Stimulated activated CD8-positive, alpha-beta memory T cell treated with anti-CD3 and anti-CD28 coated beads, Interleukin-15, amount 100 ng/mL, for 4 hours (primary cell): ENCODE results near the gene GAP43.
"Not testable (repeated sequence)": the region's sequence is repeated elsewhere in the genome, so short reads cannot be mapped to it uniquely, and the experiment has no call there.

Experiments
- DNase-seq, 2 donors: peaks; one replicate each; pipeline ENCODE4 v3.0.0-alpha.2; 2020; ENCODE audit warnings: low read depth in 2 of 2

The GAP43 gene

DNA sequence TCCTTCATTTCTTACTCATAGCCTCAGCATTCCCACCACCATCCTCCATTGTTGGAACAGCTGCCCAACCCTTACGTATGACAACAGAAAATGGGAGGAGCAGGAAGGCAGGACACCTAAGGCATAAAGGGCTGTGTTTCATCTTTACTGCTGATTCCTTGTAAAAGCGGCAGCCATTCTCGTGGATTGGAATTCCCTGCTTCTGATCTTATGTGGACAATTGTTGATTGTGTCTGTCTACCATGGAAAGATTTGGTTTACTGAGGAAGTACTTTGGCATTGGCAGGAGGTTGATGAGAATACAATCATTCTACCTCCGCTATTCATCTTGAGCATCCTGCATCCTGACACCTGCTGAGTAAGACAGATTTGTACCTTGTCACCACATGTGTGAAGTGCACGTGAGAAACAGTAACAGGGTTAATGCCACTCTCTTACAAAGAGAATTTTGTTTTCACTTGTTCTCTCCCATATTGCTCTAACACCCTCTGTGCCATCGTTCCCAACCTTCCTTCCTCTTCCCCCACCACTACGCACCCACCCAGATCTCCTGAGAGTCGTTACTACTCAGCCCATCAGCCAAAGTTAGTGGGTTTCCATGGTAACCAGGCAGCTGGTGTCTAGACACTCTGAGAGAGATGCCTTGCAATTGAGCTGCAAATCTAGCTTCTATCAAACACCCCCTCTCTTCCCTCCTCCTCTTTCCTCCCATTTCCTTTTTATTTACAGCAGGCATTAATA, 75.7 kb downstream of the GAP43 start:
- no peak for DNase-seq

DNA sequence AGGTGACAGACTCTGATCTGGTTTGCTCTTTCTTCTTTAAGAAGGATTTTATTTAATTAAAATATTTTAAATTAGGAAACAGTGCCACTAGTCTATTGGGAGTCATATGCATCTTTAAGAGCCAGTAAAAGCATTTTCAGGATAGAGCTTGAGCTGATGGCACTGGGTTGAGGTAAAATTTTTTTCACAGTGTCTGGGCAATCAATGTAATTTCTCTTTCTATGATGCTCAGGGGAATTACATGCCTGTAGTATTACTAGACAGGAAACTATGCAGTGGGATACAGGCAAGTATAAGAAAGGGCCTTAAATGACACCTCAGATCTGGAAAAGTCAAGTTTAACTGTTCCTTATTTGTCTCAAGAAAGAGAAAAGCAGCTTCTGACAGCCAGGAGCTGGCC, 76.4 kb downstream of the GAP43 start:
- DNase-seq: no peak

DNA sequence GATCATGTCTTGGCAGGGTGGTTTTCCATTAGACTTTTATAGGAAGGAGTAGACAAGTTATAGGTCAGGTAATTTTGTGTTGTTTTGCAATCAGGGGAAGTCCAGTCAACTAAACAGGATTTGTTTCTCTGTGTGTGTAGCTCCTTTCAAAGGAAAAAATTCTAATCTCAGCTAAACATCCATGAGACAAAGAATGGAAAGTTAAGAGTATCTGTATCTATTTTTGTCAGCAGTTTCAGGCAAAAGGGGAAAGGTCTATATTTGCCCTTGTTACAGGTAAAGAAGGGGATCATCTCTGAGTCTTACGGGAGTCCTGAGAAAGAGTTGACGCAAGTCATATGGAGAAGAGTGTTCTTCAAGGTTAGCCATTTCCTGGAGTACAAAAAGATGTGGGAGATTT, 79.3 kb downstream of the GAP43 start:
- DNase-seq: no peak

DNA sequence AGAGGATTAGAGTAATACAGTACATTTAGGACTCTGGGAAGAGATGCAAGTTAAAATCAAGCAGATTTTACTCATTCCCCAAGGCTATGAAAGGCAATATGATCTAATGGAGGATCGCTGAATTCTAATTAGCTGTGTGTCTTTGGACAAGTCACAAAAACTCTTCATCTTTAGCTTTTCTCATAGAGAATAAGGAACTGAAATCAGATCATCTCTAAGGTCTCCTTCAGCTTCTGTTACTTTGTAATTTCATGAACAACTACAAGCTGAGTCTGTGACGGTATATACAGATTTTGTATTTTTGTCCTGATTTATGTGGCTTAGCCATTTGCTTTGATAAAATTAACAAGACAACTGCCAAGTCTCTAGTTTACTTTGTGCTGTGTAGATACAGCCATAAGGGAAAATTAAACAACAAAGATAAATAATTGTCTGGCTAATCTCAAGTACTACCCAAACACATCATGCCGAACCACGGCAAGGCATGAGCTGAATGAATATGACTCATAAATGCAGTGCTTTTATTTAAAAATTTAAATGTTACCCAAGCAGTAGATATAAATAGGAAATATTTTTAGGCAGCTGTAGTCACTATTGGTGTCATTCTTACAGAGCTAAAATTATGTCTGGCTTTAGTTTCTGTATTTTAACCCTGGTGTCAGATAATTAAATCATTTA, 81.5 kb downstream of the GAP43 start:
- no peak for DNase-seq

DNA sequence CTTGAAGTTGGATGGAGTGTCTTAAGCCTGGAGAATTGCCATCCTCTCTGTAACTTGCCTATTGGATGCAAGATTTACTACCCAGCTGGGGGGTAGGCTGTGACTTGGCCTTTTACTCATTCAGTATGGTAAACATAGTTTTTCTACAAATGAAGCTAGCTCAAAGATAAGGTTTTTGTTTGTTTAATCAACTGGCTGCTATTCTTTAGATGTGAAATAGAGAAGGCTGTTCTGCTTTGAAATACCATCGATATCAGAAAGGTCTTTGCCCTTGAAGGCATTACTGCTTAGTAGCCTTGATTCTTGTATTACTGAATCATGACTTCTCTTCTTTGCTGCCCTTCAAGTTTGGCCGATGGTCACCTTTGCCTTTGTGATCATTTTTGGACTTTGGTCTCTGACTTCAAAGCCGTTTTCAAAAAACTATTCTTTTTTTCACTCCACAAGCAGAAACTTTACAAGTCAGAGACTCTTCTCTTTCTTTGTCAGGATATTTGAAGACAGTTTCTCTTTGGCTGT, 83.1 kb downstream of the GAP43 start:
- DNase-seq: no peak

DNA sequence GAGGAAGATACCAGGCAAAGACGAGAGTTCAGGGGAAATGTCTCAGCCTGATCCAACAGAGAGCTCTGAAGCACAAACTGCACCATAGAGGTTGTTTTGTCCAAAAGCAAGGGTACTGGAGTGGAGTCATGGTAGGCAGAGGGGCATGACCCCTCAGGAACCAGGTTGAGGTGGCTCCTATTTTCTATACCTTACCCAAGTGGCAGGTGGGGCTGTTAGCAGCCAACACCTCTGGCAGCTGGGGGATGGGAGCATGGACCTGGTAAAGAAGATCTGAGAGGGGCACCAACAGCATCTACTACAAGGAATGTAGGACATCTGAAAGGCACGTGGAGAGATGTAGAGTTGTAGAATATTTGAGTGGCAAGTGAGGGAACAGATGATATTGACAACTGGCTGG, 85.2 kb downstream of the GAP43 start:
- DNase-seq: no peak

DNA sequence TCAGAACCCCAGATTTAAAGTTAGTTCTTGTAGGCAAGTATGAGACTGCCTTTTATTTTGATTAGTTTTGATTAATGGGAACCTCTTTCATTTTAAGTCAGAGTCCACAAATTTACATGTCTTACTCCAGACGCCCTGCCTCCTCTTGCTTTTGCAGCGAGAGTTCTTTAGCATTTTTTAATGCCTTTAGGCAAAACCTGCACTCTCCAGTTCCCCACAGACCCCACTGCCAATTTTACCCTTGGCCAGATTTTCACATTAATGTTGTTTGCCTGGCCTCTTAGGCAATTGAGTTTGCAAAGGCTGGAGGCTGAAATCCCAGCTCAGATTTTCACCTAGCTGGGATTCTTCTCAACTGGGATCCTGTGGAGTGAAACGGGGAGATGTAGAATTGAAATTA, 85.8 kb downstream of the GAP43 start:
- DNase-seq: no peak

DNA sequence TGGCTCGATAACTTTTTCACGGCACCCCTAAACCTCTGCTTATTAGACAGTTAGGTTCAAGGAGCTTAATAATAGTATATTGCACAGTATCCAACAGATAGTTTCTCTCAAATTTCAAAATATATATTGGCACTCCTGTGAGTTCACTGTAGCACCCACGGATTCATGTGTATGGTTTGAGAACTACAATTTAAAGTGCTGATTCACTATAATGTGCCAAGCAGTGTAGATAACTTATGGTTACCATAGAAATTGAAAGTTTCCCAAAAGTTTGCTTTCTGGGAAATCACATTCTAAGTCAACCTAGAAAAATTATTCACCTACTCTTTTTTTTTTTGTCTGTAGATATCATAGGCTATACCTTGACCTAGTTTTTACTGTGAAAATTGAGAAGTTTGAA, 86.6 kb downstream of the GAP43 start:
- DNase-seq: no peak

DNA sequence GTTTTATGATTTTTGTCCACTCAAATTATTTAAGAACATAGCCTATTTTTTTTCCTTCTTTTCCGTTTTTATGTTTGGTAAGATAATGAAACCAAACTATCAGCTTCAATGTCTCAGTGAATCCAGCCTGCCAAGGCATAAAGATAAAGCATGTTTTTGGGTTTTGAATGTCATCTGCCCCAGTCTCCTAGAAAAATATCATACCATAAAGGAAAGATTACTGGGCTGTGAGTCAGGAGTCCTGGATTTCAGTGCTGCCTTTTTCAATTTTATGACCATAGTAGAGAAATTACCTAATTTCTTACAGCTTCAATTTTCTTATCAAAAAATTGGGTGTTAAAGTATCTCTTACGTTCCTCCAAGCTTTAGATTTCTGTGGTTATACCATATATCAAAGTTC, 87.5 kb downstream of the GAP43 start:
- DNase-seq: no peak

DNA sequence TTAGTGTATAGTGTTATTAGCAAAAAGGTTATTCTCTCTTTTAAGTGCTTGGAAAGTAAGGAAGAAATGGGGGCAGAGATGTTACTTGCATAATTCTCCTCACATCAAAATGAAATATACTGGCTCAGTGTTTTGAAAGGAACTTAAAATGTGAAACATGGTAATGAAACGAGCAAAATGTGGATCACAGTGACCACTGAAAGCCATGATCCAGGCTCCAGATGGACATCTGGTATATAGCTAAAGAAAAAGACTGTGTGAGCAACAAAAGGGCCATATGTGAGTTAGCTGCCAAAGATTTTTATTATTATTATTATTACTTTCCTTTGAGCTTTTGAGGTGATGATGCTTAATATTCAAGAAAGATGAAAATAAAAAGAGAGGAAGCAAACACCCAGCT, 89.6 kb downstream of the GAP43 start:
- DNase-seq: no peak

DNA sequence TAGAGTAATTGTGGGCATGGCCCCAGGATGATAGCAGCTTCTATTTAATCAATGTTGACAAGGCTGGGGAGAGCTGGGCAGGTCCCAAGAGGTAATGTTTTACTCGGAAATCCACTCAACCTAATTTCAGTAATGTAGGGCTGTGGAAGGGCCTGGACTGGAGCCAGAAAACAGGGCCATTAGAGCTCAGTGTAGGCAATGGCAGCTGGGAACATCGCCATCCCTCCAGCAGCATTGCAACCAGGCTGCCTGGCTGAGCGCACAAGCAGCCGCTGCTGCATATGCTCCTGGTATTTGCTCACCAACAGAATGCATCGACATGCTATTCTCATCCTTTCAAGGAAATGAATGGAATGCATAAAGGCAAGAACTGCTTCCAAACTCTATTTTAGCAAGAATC, 90.0 kb downstream of the GAP43 start:
- DNase-seq: no peak

DNA sequence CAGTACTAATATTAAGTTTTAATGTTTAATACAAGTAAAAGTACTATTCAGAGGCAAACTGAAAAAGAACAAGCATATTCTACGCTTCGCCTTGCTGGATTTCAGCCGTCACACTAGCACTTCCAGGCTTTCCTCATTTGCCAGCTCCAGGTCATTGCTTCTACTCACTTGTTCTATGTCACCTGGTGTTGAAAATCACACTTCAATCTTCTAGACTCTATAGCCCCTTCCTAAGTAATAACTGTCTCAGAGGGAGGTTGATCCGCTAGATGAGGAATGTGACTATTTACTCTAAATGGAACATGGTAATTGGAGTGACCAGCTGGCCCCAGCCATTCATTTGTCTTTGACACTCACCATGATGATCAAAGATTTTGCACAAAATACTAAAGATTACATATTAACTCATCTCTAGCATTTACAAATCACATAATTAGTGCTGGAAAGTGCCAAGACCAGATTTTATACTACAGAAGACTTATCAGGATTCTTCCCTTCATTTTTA, 92.0 kb downstream of the GAP43 start:
- DNase-seq: no peak

DNA sequence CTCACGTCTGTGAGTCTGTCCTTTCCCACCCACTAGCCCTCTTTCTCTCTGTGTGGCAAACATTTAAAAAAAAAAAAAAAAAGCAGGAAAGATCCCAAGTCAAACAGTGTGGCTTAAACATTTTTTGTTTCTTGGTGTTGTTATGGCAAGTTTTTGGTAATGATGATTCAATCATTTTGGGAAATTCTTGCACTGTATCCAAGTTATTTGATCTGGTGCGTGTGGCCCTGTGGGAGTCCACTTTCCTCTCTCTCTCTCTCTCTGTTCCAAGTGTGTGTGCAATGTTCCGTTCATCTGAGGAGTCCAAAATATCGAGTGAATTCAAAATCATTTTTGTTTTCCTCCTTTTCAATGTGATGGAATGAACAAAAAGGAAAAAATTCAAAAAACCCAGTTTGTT, 97.7 kb downstream of the GAP43 start:
- DNase-seq: no peak

DNA sequence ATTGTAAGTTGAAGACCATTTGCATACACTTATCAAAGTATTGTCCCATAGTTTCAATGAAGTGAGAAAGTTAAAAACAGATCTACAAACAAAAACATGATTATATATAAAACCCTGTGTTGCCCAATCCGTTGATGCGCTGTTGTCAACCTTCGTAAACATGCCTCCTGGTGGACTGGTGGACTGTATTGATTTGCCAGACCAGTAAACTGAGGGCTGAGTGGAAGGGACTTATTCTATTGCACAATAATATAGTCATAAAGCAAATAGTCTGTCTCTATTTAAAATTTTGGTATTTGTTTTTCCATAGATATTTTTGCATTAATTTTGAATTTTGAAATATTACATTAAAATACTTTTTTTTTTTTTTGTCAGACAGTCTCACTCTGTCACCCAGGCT, 102.5 kb downstream of the GAP43 start:
- no peak for DNase-seq

DNA sequence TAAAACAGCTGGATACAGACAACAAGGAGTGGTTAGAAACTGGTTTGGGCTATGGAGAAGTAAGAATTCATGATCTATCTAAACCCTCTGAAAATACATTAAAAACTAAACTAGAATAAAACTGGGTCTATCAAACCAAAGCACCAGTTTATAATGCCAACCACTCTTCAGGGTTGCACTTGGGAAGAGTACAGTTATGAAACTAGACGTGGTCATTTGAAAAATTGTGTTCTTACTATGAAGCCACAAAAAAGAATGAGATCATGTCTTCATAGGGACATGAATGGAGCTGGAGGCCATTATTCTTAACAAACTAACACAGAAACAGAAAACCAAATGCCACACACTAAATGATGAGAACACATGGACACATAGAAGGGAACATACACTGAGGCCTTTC, 103.8 kb downstream of the GAP43 start:
- no peak for DNase-seq

DNA sequence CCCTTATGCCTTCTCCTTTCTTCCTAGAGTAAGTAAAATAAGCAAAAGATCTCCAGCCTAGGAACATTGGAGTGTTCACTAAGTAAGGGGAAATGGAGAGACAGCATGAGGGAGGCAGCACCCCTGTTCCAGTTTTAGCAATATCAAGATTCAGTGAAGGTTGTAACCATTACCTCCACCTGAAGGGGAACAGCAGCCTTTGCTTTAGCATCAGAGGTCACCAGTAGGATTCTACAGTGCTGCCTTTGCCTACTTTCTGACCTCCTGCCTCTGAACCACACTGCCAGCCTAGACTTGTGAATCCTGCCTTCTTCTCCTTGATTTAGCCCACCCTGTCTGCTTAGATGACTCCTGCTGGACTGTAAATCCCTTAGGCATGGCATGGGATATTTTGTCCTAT, 104.7 kb downstream of the GAP43 start:
- DNase-seq: no peak

DNA sequence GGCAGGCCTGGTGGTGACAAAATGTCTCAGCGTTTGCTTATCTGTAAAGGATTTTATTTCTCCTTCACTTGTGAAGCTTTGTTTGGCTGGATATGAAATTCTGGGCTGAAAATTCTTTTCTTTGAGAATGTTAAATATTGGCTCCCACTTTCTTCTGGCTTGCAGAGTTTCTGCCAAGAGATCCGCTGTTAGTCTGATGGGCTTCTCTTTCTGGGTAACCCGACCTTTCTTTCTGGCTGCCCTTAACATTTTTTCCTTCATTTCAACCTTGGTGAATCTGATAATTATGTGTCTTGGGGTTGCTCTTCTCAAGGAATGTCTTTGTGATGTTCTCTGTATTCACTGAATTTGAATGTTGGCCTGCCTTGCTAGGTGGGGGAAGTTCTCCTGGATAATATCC, 113.0 kb downstream of the GAP43 start:
- DNase-seq: not testable (repeated sequence)

DNA sequence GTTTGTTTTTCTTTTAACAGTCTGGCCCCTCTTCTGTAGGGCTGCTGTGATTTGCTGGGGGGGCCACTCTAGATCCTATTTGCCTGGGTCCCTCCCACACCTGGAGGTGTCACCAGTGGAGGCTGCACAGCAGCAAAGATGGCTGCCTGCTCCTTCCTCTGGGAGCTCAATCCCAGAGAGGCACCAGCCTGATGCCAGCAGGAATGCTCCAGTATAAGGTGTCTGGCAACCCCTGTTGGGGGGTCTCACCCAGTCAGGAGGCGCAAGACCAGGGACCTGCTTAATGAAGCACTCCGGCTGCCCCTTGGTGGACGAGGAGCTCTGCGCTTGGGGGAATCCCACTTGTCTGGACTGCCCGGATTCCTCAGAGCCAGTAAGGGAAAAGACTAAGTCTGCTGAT, 118.3 kb downstream of the GAP43 start:
- DNase-seq: no peak

DNA sequence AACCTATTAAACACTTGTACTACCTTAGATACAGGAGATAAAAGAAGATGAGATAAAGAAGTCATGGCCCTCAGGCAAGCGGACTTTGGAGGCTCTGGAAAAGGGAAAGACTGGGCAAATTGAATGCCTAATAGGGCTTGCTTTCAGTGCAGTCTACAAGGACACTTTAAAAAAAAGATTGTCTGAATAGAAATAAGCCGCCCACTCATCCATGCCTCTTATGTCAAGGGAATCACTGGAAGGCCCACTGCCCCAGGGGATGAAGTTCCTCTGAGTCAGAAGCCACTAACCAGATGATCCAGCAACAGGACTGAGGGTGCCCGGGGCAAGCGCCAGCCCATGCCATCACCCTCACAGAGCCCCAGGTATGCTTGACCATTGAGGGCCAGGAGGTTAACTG, 121.2 kb downstream of the GAP43 start:
- not testable (repeated sequence) for DNase-seq

DNA sequence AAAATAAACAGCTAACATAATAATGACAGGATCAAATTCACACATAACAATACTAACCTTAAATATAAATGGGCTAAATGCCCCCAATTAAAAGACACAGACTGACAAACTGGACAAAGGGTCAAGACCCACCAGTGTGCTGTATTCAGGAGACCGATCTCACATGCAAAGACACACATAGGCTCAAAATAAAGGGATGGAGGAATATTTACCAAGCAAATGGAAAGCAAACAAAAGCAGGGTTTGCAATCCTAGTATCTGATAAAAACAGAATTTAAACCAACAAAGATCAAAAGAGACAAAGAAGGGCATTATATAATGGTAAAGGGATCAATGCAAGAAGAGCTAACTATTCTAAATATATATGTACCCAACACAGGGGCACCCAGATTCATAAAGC, 129.7 kb downstream of the GAP43 start:
- DNase-seq: not testable (repeated sequence)

DNA sequence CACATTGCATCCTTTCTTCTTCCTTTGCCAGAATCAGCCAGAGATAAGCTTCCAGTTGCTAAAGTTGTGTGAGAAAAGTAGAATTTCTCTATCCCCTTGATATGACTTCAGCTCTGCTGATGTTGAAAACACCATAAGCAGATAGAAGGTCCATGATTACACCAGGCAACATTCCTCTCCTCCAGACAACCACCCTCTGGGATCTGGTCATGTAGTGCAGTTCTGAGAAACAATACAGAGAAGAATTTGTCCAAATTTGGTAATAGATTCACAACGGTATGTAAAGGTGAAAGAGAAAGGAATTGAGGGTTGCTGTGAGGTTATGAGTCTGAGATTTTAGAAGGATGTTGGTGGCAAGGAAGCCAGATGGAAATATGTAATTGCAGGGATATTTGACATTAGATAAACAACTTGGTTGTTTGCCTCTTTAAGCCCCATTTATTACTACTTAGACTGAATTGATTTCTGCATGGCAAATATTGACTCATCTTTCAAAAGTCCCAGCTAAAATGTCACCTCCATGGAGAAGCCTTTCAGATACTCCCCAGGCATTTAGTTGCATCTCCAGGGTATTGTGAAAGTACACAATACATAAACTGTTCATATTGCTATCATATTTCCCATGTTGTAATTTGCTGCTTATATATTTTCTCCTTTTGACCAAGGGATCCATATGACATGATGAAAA, 134.9 kb downstream of the GAP43 start:
- no peak for DNase-seq

DNA sequence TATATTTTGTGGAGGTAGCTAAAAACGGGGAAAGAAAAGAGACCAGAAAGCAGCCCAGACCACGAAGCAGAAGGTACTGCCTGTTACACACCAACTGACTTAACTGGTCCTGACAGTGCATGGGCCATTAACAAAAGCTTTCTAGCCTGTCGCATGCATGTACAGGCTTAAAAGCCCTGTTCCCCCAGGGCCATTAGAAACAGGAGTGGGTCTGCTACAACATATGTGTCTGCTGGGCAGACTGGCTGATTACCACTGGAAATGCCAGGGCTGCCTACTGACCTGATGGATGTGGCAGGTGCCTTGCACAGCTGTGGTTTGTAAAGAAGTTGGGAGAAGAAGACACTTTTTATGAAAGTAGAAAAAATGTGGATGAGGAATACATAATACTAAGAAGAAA, 137.4 kb downstream of the GAP43 start:
- DNase-seq: no peak

DNA sequence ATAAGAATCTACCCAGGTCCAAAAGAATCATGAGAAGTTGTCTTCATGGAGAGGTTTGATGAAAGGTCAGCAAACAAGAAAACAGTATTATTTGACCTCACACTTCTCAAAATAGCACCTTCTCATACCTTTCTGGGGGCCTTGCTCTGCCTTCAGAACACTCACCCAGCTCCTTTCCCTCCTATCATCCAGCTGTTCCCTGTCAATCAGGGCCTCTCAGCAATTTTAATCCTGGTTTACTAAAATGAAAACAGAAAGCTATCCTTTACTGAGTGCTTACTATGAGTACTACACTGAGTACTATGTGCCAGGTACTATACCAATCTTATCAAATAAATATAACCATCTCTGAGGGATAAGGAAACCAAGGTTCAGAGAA, 138.6 kb downstream of the GAP43 start:
- DNase-seq: no peak
